Brain microvascular endothelial cell (primary cell): ENCODE results near the gene ELAPOR1.

Experiments
- DNase-seq: peaks from one replicate; pipeline ENCODE4 v3.0.0-alpha.2; 2020
- H3K27ac ChIP-seq: fragments of 250-450 bp; sonication (Bioruptor Pico); 2 replicates; pipeline ENCODE4 v1.5.1; 2020; ENCODE audit warnings: mild to moderate bottlenecking, moderate library complexity
- H3K27me3 ChIP-seq: fragments of 250-450 bp; sonication (Bioruptor Pico); replicated peaks from 2 replicates; pipeline ENCODE4 v1.5.1; 2020; ENCODE audit warnings: mild to moderate bottlenecking
- H3K36me3 ChIP-seq: fragments of 250-450 bp; sonication (Bioruptor Pico); replicated peaks from 2 replicates; pipeline ENCODE4 v1.5.1; 2020; ENCODE audit warnings: mild to moderate bottlenecking
- H3K4me3 ChIP-seq: 2 replicates; pipeline ENCODE4 v1.5.1; 2011; ENCODE audit warnings: low read depth, mild to moderate bottlenecking, control low read depth, low read length, moderate library complexity
- in situ Hi-C: cut with HindIII; loops from 2 replicates; pipeline ENCODE4 v1.10.0; 2017; ENCODE audit warnings: low sequenced_read_pairs, low pct_ligation_motif_present
- TF ChIP-seq, protein P1 (sequence below): IDR thresholded peaks from 2 replicates; pipeline ENCODE4 v1.5.1; 2011; ENCODE audit warnings: low read depth, mild to moderate bottlenecking, moderate library complexity, low read length, control low read depth, inconsistent platforms; ENCODE audit errors: missing control alignments

The ELAPOR1 gene

DNA sequence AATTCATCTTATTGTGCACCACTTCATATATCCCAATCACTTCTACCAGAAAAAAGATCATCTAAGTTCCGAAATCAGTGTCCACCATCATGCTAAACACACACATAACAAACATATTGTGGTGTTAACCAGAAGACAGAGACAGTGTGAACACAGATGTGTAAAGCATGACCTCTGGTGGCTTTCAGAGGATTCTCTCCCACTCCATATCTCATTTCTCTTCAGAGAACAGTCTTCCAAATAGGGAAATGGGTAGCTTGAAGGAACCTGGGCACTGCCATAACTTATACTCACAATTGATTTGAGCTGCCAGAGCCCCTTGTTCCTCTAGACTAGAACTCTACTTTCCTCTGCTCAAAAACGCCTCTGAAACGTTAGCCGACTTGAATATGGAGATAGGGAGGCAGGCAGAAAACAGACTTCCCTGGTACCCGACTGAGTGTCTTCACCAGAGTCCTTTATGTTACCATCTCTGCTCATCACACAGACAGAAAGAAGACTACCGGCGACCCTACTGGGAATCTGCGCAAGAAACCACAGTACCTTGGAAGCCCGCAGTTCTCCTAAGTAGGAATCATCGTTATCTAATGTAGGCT is 1.8 kb upstream of the ELAPOR1 start:
- Histone ChIP-seq H3K27ac (no peak overlapping the region), H3K4me3 (peak overlapping the region; percentile 20), H3K27me3 (peaks cover 25% of the 10 kb centered on the region), H3K36me3 (no peaks in the 10 kb centered on the region)
- TF ChIP-seq, protein P1, sequence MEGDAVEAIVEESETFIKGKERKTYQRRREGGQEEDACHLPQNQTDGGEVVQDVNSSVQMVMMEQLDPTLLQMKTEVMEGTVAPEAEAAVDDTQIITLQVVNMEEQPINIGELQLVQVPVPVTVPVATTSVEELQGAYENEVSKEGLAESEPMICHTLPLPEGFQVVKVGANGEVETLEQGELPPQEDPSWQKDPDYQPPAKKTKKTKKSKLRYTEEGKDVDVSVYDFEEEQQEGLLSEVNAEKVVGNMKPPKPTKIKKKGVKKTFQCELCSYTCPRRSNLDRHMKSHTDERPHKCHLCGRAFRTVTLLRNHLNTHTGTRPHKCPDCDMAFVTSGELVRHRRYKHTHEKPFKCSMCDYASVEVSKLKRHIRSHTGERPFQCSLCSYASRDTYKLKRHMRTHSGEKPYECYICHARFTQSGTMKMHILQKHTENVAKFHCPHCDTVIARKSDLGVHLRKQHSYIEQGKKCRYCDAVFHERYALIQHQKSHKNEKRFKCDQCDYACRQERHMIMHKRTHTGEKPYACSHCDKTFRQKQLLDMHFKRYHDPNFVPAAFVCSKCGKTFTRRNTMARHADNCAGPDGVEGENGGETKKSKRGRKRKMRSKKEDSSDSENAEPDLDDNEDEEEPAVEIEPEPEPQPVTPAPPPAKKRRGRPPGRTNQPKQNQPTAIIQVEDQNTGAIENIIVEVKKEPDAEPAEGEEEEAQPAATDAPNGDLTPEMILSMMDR = peak; percentile 31
- DNase-seq = no peak
- in situ Hi-C loops = no loop called here

DNA sequence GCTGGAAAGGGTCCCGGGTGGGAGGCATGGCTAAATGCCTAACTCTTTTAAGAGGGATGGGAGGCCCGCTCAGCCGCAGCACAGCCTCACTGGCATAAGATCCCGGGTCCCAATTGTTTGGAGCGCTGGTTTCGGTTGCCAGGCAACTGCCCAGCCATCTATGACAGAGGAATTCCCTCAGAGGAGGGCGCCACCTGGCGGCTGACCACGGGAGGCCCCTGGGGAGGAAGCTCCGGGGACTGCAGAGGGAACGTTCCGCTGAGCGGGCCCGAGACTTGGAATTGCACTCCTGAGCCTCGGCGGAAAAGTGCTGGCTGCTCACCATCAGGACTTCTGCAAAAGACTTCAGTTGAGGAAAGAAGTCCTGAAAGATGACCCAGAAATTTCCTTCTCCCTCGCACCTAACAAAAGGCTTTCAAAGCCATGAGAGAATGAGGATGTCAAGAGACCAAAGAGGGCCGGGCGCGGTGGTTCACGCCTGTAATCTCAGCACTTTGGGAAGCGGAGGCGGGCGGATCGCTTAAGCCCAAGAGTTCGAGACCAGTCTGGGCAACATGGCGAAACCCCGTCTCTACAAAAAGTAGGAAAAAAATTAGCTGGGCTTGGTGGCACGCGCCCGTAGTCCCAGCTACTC is 1.1 kb upstream of the ELAPOR1 start:
- Histone ChIP-seq H3K36me3 (no peaks in the 10 kb centered on the region), H3K4me3 (peak overlapping the region; percentile 20), H3K27me3 (peaks cover 25% of the 10 kb centered on the region), H3K27ac (no peak overlapping the region)
- DNase-seq = peak; percentile 93
- TF ChIP-seq, protein P1 = peak; percentile 98
- in situ Hi-C loops = no loop called here

DNA sequence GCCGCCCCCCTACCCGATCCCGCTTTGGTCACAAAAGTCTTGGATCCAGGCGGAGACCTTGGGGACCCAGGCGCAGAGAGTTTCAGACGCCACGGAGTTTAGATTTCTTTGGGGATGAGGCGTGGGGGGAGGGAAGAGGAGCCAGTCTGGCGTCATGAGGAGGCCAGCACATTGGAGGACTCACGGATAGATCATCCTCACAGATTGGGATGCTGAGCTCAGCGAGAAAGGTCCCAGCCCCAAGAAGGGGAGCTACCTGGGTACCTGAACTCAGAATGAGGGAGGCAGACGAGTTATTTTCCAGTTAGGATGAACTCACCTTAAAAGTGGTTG is 393 bp downstream of the ELAPOR1 start:
- in situ Hi-C loops = no loop called here
- H3K27me3 ChIP-seq = peaks cover 25% of the 10 kb centered on the region
- TF ChIP-seq, protein P1 = no peak
- no peaks in the 10 kb centered on the region for H3K36me3 ChIP-seq
- no peak for DNase-seq
- H3K4me3 ChIP-seq = no peak overlapping the region
- no peak overlapping the region for H3K27ac ChIP-seq

DNA sequence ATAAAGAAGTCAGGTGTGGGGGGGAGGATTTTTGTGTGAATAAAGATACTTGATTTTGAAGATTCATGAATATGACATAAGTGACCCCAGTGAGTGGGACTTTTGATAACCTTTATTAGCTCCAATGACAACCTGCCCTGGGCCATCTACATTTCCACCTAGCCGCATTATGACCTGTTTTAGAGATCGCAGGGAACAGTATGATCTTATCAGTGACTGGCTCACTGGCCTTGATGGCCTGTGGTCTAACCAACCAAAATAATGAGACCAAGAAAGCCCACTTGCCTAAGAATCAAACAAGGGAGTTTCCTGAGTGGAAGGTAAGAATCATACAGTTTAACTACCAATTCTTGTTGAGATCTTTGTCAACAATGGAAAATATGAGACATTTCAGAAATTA is 1.8 kb downstream of the ELAPOR1 start:
- Histone ChIP-seq H3K4me3 (no peak overlapping the region), H3K36me3 (no peaks in the 10 kb centered on the region), H3K27me3 (peaks cover 23% of the 10 kb centered on the region), H3K27ac (no peak overlapping the region)
- TF ChIP-seq, protein P1 = no peak
- in situ Hi-C loops = no loop called here
- DNase-seq = no peak

DNA sequence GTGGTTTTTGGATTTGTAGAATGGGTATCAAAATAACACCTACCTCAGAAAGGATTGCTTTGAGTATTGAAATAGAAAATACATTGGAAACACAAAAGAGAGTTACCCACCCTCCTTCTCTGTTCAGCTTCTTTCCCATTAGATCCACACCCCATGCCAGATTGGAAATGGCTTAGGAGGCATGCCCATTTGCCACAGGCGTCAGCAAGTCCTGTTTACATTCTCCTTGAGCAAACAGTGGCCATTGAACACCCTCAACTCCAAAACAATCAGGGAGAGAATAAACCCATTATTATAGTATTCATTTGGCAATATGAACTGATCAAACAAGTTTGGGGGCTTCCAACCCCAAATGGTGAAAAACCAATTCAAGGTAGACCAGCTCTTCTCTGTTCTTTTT is 2.4 kb downstream of the ELAPOR1 start:
- no peak overlapping the region for H3K4me3 ChIP-seq
- H3K27ac ChIP-seq = no peak overlapping the region
- no peaks in the 10 kb centered on the region for H3K36me3 ChIP-seq
- no peak for DNase-seq
- peaks cover 23% of the 10 kb centered on the region for H3K27me3 ChIP-seq
- TF ChIP-seq, protein P1 = no peak
- in situ Hi-C loops = no loop called here

DNA sequence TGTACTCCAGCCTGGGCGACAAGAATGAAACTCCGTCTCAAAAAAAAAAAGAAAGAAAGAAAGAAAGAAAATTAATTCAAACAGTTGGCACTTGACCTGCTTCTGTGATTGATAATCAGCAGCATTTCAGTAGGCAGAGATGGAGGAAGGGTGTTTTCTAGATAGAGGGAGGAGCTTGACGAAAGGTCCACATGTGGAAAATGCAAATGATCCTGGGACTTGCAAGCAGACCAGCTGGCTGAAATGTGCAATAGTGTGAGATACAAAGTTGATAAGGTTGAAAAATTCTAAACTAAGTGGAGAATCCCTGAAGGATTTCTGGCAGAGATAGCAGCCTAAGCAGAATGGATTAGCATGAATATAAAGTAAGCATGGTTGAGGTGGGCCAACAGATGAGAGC is 4.2 kb downstream of the ELAPOR1 start:
- Histone ChIP-seq H3K36me3 (no peaks in the 10 kb centered on the region), H3K27ac (no peak overlapping the region), H3K4me3 (no peak overlapping the region), H3K27me3 (peaks cover 16% of the 10 kb centered on the region)
- in situ Hi-C loops = no loop called here
- TF ChIP-seq, protein P1 = no peak
- no peak for DNase-seq
